Renal pelvis (tissue), 4 donors: ENCODE results near the gene SMARCAL1. TPM values are rescaled to one million over a fixed set of nuclear protein-coding genes. Genes with fewer than 3 reads are reported as not detected.
A peak's percentile ranks its signal among the peaks of the same experiment; 100 is the strongest.

Source experiments
- DNase-seq: peaks from one replicate; pipeline ENCODE4 v3.0.0-alpha.2; 2013
- polyA plus RNA-seq, 3 donors: library from polyadenylated mRNA; unstranded; fragments of 120-200 nt; gene quantifications; one replicate each; pipeline ENCODE4 v1.2.1, GENCODE V29; 2013; ENCODE audit not compliant: insufficient read length in 3 of 3

SMARCAL1 gene
- polyA plus RNA-seq, 3 donors = 29.0 to 31.4 (median 30.7) TPM

DNA sequence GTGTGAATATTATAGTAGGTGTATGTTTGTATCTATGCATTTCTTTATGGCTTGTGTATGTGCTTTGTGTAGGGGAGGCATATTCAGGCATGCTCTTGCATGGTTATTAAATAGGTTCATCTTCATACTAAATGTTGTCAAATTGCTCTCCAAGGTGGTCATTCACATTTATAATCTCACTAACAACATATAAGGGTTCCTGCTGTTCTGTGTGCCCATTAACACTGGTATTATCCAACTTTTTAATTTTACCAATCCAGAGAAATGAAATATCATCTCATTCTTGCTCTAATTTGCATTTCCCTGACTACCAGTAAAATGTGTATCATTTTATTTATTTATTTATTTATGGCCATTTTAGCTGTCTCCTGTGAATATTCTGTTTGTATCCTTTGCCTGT, 57.4 kb downstream of the SMARCAL1 start:
- DNase-seq = no peak

DNA sequence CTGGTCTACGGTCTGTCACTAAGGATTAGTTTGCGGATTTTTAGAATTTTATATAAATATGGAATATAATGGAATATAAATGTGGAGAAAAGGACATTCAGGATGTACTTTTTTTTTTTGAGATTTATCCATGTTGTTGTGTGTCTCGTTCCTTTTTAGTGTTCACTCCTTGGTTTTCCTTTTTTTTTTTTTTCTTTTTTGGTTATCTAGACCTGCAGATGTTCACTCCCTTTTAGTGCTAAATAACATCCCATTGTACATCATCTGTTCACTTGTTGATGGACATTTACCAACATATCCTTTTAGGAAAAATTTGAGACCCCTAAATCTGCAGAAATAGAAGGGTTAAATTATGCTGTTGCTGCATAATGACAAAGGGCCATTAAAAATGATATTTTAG, 60.9 kb downstream of the SMARCAL1 start:
- no peak for DNase-seq

DNA sequence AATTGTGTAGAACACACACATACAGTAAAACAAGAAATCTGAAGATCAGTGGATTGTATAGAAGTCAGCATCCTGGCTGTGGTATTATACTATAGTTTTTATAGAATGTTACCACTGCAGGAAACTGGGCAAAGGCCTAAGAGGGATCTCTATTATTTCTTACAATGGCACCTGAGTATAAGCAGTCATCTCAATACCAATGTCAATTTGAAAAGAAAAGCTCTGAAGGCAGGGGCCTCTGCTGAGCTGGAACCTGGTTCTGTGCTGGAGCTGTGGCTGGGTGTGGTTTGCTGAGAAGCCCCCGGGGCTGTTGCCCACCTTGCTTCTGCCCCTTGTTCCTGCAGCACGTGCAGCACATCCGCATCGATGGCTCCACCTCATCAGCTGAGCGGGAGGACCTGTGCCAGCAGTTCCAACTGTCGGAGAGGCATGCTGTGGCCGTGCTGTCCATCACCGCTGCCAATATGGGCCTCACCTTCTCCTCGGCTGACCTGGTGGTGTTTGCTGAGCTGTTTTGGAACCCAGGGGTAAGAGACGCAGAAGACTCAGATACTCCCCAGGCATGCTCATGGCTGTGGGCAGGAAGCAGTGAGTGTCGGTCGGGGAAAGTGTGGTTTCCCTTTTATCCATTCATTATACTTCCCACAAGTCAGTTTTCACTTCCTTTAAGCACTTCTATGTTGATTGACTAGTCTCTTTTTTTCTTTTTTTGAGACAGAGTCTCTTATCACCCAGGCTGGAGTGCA, 62.8 kb downstream of the SMARCAL1 start:
- no peak for DNase-seq

DNA sequence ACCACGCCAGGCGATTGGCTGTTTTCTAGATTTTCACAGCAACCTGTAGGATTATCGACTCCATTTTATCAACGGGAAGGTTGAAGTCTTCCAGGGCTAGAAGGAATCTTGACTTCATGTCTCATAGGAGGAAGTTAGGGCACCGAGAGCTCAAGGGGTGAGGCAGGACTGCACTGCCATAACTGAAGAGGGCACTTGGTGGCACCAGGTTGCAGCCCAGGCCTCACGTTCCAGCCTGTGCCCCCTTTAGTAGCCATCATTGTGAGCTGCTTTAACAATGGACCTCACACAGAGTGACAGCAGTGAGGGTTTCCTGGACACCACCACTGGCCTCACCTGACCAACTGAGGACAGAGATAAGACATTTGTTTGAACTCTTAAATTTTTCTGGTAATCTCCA, 63.5 kb downstream of the SMARCAL1 start:
- DNase-seq = no peak

DNA sequence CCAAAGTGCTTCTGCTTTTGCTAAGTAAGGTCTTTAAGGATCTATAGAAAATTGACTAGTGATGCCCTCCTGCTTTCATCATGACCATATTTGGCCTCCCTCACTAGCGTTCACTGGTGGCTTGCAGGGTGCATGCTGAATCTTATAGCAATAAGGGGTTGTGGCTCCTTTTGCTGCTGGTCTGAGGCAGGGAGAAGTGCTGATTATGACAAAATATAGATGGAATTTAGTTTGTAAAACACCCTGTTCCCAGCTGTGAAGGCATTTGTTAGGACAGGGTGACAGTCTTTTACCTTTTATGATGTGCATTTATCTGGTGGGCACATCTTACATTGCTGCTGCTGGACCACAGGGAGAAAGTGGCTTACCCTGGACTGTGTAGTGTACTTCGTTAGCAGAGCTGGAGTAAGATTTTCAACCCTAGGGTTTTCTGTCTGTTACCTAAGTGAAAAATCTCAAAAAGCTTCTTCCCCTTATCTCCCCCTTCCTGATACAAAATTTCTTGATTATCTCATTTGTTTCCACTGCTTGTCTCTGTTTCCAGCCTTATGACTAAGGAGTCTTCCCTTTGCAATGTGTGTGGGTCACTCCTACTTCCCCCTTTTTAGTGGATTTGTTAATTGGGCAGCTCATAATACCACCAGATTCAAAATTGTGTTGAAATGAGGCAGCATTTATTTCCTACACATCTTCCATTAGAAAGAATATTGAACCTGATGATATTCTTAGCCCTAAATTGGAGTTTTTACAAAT, 65.2 kb downstream of the SMARCAL1 start:
- no peak for DNase-seq

DNA sequence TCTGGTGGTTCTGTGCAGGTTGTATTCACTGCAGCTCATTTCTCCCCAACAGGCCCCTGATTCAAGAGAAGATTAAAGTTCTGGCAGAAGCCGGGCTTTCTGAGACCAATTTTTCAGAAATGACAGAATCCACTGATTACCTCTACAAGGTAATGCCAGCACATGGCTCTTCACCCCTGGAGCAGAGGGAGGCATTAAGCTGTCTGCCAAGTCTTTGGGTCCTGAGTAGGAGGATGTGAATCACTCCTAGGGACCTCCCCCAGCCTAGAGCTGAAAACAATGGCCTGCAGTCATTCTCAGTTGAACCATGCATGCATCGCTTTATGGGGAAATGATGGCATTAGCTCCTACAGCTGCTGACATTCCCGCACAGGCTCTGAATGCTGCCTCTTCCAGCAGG, 65.9 kb downstream of the SMARCAL1 start:
- DNase-seq = no peak

DNA sequence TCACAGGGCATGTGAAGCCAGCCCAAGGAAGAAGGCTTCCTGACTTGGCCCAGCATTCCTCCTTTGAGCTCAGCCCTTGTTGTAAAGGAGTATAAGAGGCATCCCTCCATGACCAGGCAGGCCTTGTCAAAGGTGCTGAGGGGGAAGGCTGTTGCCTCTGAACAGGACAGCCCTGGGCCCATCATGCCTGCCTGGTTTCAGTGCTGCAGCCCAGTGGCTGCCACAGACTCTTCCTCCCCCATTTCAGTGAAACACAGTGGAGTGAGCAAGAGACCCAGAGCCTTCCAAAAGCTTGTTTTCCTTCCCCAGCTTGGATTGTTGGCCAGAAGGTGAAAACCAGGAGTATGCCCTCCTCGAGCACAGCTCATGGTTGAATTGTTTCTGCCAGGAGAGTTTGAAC, 66.5 kb downstream of the SMARCAL1 start:
- DNase-seq = no peak

DNA sequence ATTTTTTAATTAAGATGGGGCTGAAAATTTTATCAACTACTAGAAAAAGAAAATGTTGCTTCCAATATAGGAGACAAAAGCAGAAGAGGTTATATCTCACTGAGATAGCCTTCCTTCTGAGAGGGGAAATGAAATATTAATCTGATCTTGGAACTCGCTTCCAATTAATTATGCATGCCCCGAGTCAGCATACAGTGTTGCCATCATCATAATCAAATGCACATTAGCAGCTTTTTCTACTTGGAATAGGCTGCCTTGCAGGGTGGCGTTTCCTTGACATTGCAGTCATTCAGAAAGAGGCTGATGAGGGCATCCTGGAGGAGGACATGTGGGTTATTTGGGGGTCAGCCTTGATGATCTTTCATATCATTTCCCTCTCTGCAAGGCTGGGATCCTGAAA, 67.9 kb downstream of the SMARCAL1 start:
- DNase-seq = no peak

DNA sequence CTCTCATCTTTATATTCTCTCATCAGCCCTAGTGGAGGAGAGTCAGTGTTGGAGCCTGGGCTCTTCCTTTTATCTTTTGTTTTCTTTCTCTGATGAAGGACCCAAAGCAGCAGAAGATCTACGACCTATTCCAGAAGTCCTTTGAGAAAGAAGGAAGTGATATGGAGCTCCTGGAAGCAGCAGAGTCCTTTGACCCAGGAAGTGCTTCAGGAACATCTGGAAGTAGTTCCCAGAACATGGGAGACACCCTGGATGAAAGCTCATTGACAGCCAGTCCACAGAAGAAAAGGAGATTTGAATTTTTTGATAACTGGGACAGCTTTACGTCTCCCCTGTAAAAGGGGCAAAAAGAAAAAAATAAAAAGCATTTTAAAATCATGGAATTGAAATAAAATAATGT, 70.4 kb downstream of the SMARCAL1 start:
- DNase-seq = no peak

DNA sequence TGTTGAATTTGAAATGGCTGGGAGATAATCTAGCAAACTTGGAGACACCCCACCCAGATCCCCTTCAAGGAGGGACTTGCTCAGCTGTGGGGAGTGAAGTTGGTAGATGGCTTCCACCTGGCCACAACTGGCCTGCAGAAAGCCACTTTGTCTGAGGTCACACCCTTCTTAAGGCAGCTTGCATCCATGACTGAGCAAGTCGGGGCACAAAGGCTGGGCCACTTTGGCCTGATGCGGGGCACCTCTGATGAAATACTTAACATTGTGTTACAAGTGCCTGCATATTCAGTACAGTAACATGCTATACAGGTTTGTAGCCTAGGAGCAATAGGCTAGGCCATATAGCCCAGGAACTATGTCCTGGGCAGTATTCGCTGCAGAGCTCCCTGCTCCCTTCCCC, 73.0 kb downstream of the SMARCAL1 start:
- DNase-seq = no peak

DNA sequence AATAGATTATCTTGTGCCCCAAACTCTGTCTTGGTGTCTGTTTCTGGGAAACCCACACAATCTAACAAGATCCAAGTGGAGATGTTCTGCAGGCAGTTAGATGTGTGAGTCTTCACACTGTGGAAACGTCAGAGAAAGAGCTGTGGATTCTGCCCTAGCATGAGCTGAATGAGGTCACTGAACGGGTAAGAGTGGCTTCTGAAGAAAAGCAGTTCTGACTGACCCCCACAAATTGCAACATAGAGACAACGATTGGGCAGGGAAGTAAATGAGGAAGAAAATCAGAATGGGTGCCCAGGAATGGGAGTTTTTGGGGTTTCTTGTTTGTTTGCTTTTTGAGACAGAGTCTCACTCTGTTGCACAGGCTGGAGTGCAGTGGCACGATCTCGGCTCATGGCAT, 73.5 kb downstream of the SMARCAL1 start:
- no peak for DNase-seq

DNA sequence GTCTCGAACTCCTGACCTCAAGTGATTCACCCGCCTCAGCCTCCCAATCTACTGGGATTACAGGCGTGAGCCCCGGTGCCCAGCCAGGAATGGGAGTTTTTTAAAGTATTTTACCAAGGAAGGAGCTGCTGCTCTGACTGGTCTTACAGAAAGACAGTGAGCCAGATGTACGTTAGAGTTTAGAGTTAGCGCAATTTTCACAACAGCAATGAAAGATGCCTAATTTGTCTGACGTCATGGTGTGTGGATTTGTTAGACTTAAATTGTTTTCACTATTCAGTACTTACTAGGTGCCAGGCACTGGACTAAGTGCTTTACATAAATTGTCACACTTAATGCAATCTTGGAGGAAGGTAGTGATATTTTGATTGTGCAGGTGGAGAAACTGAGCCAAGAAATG, 74.0 kb downstream of the SMARCAL1 start:
- DNase-seq = no peak

DNA sequence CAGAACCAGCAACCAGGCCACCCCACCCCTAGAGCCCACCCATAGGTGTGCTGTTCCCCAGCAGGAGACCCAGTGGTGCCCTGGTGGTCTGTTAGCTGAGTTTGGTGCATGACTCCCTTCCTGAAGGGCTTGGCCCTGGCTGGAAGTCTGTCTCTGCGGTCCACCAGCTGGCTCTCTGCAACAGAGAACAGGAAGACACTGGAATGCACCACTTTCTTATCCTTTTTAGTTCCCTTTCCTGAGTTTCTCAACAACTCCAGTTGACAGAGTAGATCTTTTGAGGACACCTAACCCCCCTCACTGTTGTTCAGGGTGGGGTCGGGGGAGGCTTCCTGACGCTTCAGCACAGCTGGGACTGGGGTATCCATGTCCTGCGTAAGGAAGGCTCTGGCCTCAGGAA, 74.4 kb downstream of the SMARCAL1 start:
- no peak for DNase-seq

DNA sequence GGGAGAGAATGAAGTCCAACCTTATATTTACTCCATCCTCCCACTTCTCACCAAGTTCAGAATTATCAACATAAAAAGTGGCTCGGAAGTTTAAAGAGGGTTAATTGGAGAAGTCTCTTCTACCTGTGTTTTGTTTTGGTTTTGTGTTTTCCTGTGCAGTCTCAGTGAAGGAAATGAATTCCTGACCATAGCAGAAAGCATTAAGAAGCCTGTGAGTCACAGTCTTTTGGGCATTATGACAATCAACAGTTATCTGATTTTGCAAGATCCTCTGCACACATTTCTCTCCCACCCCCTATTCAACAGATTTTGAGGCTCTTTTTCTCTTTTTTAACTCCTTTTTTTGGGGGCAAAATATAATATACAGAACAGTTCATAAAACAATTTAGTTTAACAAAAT, 77.8 kb downstream of the SMARCAL1 start:
- DNase-seq = no peak

DNA sequence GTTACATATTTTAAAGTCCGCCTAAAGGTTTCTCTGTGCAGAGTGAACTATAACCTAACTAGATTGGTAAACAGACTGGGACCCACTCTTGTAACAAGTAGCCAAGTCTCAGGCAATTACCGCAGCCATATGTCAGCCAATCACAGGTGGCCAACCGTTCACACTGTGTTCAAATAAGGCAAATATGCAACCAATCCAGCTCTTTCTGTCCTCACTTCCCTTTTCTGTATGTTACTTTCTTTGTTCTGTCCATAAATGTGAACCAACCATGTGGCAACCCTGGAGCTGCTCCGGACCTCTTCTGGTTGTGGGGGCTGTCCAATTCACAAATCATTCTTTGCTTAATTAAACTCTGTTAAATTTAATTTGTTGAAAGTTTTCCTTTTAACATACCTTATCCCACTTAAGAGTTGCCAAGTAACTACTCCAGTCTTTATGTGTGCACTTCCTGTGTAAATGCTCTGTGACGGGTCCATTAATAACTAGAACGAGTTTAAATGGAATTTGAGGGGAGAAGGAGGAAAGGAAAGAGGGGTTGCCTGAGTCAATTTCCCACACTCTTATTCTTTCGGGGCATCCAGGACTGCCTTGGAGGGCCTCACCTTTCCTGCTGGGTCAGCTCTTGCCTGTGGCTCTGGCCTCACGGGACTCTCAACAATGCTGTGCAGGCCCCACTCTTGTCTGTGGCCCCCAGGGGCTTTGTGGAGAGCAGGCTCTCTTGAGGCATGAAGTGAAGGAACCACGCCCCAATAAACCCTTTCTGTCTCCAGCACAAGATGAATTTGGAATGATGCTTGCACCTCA, 79.7 kb downstream of the SMARCAL1 start:
- DNase-seq = peak; percentile 50

DNA sequence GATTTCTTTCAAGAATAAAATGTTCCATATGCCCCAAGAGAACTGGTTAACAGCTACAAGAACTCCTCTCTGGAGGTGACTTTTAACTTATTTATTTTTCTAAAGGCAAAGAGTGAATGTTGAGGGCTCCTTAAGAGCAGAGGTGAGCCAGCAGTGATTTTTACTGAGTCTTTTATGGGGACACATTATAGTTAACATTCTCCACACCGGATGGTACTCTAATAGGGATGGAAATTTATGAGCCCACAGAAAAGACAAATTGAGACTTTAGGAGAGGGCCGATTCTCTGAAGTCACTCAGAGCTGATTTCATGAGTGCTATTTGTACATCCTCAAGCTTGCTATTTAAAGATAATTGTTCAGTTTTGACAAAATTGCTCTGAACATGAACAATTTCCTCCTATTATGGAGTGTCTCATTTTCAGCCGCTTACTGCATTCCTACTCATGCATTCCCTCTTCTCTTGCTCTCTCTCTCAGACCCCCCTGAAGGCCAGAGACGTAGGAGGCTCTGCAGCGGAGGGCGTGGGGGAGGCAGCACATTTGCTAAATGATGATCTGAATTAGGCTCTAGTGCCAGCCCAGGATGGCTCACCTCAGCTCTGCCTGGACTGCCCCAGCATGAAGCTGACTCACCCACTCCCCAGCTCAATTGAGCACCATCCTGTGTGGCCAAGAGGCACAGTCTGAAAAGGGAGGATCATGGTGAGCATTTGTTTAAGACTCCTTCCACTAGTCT, 80.5 kb downstream of the SMARCAL1 start:
- peak; percentile 54 for DNase-seq

DNA sequence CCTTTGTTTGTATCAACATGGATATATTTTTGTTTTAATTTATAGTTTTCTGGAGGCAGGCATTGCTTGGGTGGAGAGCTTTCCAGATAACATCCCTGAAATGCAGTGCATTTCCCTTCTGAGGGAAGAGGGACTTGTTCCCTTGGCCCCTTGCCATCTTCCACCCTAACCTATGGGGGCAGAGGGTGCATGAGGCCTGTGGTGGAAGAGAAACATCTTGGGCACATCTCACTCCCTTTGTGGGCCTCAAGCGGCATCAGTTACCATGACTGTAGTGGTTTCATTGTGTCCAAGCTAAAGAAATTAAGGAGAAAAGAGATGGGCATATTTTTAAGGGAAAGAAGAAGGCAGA, 81.0 kb downstream of the SMARCAL1 start:
- DNase-seq = no peak

DNA sequence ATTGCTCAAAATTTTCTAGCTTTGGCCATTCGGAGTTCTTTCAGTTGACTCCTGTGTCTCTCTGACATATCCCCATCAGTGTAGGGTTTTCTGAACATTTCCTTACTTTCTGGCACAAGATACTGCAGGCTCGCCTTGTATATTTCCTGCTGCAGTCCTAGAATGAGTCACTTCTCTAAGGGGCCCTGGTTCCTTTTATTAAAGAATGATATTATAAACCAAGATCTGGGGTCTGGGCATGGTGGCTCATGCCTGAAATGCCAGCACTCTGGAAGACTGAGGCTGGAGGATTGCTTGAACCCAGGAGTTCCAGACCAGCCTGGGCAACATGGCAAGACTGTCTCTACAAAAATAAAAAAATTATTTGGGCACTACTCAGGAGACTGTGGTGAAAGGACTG, 83.4 kb downstream of the SMARCAL1 start:
- DNase-seq = no peak

DNA sequence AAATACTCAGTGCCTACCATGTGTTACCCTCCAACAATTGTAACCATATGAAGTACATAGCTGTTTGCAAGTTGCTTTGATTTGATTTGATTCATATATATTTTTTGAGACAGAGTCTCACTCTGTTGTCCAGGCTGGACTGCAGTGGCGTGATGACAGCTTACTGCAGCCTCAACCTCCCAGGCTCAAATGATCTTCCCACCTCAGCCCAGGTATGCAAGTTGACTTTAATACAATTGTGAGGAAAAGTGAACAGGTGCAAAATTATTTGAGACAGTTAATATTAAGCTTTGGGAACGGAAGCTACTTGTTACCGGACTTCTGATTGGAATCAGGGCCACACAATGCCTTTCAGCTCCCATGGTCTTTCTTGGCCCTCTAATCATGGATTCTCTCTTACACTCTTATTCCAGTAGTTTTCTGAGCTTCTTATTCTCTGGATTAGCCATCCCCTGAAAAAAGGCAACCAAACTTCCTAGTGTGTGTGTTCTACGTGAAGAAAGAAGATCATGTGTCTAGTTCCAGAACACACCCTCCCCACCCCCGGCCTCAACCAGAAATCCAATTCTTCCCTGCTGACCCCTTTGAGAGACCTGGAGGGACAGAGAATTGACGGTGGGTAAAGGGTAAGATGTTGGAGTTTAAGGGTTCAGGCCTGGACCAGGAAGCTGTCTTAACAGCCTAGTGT, 85.2 kb downstream of the SMARCAL1 start:
- DNase-seq = no peak

DNA sequence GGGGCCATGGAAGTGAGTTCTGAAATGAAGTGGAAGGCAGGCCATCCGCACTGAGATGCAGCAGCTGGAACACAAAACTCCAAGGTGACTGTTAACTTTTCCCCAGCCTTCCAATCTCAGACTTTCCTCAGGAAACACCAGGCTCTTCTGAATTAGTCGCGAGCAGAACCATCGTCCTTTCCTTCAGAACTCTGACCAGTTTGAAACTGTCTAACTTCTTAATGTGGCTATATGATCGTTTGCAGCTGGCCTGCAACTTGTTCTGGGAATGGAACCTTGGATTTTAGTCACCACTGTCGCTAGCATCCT, 85.7 kb downstream of the SMARCAL1 start:
- peak; percentile 16 for DNase-seq
